NCI-H2029 (cell line): Measurements from ENCODE around the gene MPPED2.

Experiments
- DNase-seq: peaks from one replicate; lab custom pipeline; 2025; lab: John Stamatoyannopoulos, UW

Gene MPPED2

DNA sequence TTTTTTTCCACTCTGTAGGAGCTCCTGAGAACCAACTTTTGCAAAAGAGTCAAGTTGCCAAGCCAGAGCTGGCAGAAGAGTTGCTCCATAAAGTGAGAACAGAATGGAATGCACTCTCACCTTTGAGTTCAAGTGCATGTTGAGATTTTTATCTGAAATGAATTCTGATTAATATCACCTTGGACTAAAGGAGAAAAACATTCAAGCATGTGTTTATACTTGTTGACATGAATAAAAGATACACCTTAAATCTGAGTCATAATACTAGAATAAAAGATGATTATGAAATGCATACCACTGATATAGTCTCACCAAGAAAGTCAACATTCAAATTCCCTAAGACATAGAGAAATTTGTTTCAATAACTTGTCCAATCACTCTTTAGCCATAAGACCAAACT is 225.4 kb downstream of the MPPED2 start:
- DNase-seq, result no peak
